ENCODE data around the gene TNPO2. TPM values are rescaled to one million over a fixed set of nuclear protein-coding genes. Genes with fewer than 3 reads are reported as not detected.
A peak's percentile ranks its signal among the peaks of the same experiment; 100 is the strongest.

TNPO2 gene
- total and polyA plus RNA-seq, 12 donors, result 24.5 to 104 (median 74.4) TPM

DNA sequence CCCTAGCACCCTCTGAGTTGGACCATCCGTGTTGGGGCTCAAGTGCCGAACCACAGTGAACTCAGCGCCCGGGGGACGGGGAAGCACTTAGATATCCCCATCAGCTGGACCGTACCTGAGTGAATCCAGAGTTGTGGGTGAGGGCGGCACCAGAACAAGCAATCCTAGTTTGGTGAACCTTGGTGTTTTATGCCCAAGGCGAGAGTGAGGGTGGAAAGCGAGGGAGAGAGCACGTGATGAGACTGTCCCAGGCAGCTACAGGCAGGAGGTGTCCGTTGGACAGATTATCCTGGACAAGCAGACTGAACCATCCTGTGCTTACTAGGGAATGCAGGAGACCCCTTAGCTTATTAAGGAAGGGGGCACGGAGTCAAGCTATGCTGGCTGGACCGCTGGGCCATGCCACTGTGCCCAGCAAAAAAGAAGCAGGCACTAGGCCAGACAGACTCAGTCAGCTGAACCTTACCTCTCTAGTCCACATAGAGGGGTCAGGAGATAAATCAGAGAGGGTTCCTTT, 14.2 kb upstream of the TNPO2 start:
- Histone ChIP-seq H3K27me3 (no peaks in the 10 kb centered on the region), H3K9me3 (replicated peaks in 1 of 3) (no peaks in the 10 kb centered on the region), H3K36me3 (replicated peaks in 1 of 2) (peaks cover 0 to 21% of the 10 kb centered on the region in 2 donors), H3K4me1 (replicated peaks in 1 of 2) (peaks cover 20 to 29% of the 10 kb centered on the region in 2 donors), H3K4me3 (peak overlapping the region; percentile 71 to 97 (median 84)), H3K27ac (peak overlapping the region in 3 of 5 donors; percentile 84 to 89 (median 86))
- intact Hi-C loops (cut with DNase I), result no loop called here
- TF ChIP-seq CTCF (IDR thresholded peaks at IDR 0.05) (no peak), POLR2A (IDR thresholded peaks at IDR 0.05) (no peak)
- 6 to 15% (median 12%) methylated on average over 12 to 13 of the region's 13 CpGs for WGBS, 4 donors
- DNase-seq, result no peak

- intact Hi-C loops (cut with DNase I), result no loop called here
- Histone ChIP-seq H3K9me3 (replicated peaks in 1 of 3) (no peaks in the 10 kb centered on the region), H3K27me3 (no peaks in the 10 kb centered on the region), H3K36me3 (replicated peaks in 1 of 2) (peaks cover 0 to 18% of the 10 kb centered on the region in 2 donors), H3K27ac (peak within 1 kb of the TSS; percentile 75 to 89 (median 84)), H3K4me3 (peak within 1 kb of the TSS; percentile 71 to 97 (median 84)), H3K4me1 (replicated peaks in 1 of 2) (peaks cover 23 to 35% of the 10 kb centered on the region in 2 donors)
- peak in 1 of 2 donors; percentile 46 for TF ChIP-seq POLR2A (IDR thresholded peaks at IDR 0.05)
- peak in 3 of 6 experiments; percentile 23 to 56 (median 30) for TF ChIP-seq CTCF (IDR thresholded peaks at IDR 0.05)
- DNase-seq, result peak; percentile 77 to 99 (median 98)
- WGBS, 4 donors, result 0 to 3% (median 1%) methylated on average over 19 to 29 of the region's 29 CpGs
Observed at GRCh38 chr19:12736995-12737834, 13.5 kb upstream of the TNPO2 start, which contains the start of gene GET3. TSS of gene GET3 (plus strand) at chr19:12737497. CDS start at chr19:12737506, 9 bp downstream.

DNA sequence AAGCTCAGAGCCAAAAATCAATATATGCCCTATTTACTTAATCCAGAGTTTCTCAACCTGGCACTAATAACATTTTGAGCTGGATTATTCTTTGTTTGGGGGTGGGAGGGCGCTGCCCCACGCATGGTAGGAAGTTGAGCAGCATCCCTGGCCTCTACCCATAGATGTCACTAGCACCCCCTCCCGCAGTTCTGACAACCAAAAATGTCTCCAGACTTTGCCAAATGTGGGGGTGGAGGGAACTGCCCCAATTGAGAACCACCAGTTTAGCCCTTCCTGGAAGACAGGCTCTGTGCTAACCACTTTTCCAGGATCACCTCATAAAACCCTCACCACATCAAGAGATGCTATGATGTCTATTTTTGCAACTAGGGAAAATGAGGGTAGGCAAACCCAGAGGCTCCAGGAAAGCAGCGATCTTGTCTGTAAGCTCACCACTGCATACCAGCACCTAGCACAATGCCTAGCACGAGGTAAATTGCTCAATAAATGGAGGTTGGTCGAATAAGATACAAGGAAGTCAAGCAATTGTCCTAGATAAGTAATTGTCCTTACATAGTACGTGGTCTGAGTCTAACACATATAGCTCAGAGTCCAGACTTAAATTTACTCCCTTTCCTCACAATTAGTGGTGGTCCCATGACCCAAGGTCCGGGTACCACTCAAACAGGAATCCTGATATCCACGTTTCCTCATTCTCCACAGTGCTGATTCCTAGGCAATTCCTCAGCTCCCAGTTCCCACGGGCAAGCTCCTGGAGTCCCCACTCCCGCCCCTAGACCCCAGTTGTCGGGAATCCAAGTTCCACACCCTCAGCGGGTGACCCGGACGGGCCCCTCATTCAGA, 9.9 kb upstream of the TNPO2 start:
- Histone ChIP-seq H3K4me1 (replicated peaks in 1 of 2) (peaks cover 22 to 37% of the 10 kb centered on the region in 2 donors), H3K36me3 (replicated peaks in 1 of 2) (peaks cover 0 to 32% of the 10 kb centered on the region in 2 donors), H3K4me3 (peak overlapping the region; percentile 69 to 89 (median 71)), H3K27ac (peak overlapping the region; percentile 48 to 94 (median 79)), H3K9me3 (replicated peaks in 1 of 3) (no peaks in the 10 kb centered on the region), H3K27me3 (no peaks in the 10 kb centered on the region)
- peak in 2 of 7 donors; percentile 32 to 56 for DNase-seq
- TF ChIP-seq POLR2A (IDR thresholded peaks at IDR 0.05), result no peak
- no peak for TF ChIP-seq CTCF (IDR thresholded peaks at IDR 0.05)
- intact Hi-C loops (cut with DNase I), result no loop called here
- WGBS, 4 donors, result 1 to 4% (median 1%) methylated on average over 8 to 15 of the region's 15 CpGs

DNA sequence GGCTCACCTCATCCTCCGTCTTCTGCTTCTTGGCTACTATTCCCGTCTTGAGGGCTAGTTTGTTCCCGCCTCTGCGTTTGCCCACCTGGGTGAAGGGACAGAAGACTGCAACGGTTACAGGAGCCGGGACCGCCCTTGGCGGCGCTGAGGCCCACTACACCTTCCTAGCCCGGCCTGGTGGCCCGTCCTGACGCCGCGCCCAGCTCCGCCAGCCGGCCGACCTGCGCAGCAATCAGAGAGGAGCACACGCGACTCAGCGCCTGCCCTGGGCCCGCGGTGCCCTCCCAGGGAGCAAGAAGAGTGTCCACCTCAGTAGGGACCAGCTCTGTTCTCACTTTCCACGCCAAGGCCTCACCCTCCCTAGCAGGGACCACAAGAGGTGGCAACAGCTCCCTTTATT, 7.6 kb upstream of the TNPO2 start:
- WGBS, 4 donors, result 89 to 95% (median 91%) methylated on average over 6 to 24 of the region's 24 CpGs

More for the DNA sequence above, 7.6 kb upstream of the TNPO2 start:
- Histone ChIP-seq H3K9me3 (replicated peaks in 1 of 3) (no peaks in the 10 kb centered on the region), H3K4me1 (replicated peaks in 1 of 2) (peaks cover 12 to 24% of the 10 kb centered on the region in 2 donors), H3K4me3 (no peak overlapping the region), H3K27me3 (no peaks in the 10 kb centered on the region), H3K27ac (no peak overlapping the region), H3K36me3 (replicated peaks in 1 of 2) (peaks cover 0 to 34% of the 10 kb centered on the region in 2 donors)
- DNase-seq, result no peak
- intact Hi-C loops (cut with DNase I), result no loop called here
- no peak for TF ChIP-seq POLR2A (IDR thresholded peaks at IDR 0.05)
- TF ChIP-seq CTCF (IDR thresholded peaks at IDR 0.05), result no peak

All from adrenal gland (tissue), 12 donors.